Glomerular endothelial cell (primary cell): ENCODE measurements around the gene DCAF6. TPM values are rescaled to one million over a fixed set of nuclear protein-coding genes. Genes with fewer than 3 reads are reported as not detected.

ENCODE experiments used
- DNase-seq: peaks from one replicate; pipeline ENCODE4 v3.0.0-alpha.2; 2011; ENCODE audit warnings: low read depth, low spot score; ENCODE audit errors: extremely low read depth
- total RNA-seq: library from RNA; depleted of rRNA; stranded (reverse); fragments of >200 nt; gene quantifications from 2 replicates; pipeline ENCODE4 v1.2.3, GENCODE V29; 2015

The DCAF6 gene
- total RNA-seq, 1 donor from 2014 or later = 45.2 TPM

DNA sequence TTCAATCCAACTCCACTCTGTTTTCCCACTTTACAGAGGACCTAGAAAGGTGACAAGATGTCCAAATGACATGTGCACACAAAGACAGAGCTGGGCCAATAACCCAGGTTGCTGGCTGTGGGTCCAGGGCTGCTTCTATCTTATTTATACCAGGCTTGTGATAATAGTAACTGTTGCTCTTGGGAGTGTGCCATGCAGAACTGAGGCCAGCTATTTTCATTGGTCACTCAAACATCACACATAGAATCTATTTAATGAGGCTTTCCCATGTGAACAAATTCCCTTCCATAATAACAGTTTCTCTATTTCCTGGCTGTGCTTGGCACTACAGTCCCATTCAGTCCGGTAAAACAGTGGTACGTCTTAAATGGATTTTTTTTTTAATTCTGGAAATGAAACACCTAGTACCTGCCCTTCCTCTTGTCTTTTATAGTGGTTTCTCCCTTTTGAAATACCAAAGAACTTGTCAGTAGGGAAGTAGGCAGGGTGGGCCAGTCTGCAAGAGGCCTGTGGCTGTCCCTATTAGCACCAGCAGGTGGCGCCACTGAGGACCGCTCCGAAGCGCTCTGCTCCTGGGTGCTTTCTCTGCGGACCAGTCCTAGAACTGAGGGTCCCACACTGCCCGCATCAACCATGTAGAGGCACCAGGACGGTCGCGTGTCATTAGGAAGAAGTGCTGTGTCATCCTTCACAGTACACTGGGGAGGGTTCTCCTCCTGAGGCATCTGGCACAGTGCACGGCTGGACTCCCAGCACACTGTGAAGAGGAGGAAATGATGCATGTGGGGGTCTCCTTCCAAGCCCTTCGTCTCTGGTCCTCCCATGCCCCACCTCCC lies 148.1 kb downstream of the DCAF6 start:
- DNase-seq = no peak

DNA sequence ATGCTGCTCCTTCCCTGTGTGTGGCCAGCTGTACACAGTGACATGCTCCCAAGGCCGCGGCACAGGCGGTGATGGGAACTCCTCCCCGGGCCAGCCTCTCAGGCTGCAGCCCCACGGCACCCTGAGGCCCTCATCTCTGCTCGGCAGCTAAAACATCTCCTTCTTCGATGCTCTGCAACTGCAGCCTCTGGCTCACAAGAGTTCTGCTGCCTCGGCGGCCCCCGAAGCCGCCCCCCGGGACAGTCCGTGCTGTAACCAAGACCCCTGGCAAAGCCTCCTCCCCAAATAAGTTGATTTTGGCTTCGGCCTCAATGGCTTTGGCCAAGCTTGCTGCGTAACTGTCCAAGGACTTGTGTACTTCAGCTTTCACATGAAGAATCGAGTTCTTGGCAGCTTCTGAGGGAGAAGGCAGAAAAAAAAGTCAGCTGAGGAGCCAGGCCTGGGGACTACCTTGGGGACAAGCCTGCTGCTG lies 149.0 kb downstream of the DCAF6 start:
- DNase-seq = no peak

DNA sequence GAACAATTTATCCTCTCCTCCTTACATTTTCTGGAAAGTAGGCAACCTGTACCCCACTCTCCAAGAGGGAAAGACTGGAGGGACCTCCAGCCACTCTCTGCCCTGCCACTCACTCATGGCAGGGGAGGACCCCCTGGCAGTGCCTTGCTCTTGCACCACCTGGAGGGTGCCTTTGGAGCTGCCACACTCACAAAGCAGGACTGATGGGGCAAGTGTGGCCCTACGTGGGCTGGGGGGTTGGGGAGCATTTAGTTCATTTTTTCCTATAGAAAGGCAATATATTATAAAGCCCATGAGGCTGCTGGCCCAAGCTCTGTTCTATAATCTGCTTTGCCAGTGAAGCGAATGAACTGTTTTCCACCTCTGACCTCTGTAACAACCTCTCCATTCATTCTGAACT lies 150.0 kb downstream of the DCAF6 start:
- no peak for DNase-seq

DNA sequence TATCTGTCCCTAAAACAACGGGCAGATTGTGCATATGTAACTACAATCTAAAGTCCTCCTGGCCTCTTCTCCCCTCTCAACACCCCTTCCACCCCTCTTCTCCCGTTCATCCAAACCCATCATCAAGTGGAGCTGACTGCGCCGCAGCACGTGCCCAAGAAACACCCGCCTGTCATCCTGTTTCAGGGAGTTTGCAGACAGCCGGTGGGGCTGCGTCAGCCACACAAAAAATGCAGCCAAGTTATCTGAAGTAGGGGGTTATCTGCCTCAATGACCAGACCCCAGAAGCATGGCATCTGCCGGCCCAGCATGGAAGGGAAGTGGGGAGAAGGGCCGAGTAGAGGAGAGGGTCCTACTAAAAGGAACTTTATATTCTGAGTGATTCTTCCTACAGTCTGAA lies 151.2 kb downstream of the DCAF6 start:
- no peak for DNase-seq

DNA sequence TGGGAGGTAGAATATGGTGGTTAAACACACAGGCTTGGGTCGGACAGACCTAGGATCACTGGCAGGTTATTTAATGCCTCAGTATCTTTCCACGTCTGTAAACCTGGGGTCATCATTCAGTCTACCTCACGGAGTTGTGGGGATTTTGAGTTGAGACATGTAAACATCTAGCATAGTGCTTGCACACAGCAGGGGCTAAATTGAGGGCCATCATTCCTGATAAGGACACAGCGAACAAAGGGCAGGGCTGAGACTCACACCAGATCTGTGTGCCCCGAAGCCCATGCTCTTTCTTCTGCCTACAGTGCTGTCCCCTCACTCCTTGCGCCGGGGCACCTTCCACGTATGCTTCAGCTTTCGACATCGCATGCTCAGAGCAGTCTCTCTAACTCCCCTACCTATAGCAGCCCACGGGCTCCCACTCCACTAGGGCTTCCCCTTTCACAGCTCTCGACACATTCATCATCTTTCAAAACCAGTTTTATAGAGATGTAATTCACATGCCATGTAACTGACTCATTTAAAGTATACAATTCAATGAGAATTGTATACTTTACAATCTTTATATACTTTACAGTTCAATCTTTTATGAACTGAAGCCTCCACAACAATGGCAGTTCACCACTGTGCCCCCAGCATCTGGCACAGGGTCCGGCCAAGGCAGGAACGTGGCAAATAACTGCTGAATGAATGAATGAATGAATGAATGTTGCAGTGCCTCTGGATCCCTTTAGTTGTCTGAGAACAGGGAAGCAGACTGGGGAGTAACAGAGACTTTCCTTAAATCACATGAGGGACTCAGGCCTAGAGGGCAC lies 152.2 kb downstream of the DCAF6 start:
- no peak for DNase-seq

DNA sequence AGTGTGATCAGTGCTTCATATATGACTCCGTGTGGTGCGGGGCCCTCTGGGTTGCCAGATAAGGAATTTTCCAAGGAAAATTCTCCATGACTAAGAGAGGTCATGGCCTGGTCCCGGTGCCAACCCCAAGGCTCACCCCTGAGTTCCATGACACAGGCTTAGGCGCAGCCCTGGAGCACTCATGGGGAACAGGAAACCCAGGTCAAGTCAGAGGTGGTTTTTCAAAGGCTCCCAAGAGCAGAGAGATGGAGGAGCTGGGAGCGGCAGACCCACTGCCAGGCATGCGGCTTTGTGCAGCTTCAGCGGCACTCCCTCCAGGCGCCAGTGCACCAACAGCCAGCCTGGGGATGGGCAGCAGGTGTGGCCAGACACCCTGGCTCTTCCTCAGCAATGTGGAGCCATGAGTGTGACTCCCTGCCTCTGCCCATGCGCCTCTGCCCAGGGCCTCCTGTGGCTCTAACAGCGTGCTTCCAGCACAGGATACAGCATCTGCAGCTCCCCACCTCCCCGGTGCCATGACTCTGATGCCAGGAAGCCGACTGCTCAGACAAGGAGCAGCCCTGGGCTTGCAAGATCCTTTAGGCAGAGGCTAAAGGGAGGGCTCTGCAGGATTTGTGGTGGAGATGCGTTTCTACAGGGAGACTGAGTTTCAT lies 153.0 kb downstream of the DCAF6 start:
- DNase-seq = no peak

DNA sequence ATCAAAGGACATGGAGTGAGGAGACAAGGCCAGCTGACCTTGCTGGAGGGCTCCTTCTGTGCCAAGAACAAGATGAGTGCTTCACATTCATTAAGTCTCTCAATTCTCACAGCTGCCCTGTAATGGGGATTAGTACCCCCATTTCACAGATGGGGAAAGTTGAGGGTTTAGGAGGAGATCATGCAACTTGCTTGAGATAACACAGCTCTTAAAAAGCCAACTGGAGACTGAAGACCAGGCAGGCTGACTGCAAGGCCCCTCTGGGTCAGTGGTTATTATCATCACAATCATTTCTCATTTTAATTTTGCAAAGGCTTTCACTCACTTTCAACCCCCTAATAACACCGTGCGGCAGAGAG lies 153.5 kb downstream of the DCAF6 start:
- DNase-seq = no peak

DNA sequence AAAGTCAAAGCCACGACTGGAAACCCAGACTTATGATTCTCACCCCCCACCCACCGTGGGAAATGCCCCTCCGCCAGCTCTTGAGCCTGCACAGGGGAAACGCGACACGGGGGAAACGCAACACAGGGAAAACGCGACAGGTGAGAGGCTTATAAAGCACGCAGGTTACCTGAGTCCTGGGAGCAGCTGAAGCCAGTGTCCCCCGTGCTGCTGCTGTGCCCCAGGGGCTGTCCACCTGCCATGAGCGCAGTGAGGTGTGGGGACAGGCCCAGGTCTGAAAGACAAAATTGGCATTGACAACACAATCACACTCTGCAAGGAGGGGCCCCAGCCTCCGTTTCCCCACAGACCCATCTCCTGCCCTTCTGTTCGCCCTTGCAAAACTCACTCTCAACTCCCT lies 153.9 kb downstream of the DCAF6 start:
- no peak for DNase-seq

DNA sequence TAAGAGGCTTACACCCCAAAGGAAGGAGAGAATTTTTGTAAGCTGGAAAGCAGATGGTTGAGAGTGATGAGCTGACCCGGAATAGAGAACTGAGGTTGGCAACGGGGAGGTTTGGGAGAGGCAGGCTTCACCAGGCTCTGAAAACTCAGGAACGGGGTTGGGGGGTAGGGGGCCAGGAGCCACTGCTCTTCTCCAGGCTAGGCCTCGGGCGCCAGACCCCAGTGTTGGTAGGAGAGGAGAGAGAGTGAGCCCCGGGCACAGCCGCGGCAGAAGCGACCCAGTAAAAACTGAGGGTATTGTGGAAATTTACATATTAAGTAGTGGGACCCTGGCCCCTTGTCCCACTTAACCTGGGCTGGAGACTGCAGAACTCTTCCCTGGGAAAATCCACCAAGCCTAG lies 154.6 kb downstream of the DCAF6 start:
- DNase-seq = no peak

DNA sequence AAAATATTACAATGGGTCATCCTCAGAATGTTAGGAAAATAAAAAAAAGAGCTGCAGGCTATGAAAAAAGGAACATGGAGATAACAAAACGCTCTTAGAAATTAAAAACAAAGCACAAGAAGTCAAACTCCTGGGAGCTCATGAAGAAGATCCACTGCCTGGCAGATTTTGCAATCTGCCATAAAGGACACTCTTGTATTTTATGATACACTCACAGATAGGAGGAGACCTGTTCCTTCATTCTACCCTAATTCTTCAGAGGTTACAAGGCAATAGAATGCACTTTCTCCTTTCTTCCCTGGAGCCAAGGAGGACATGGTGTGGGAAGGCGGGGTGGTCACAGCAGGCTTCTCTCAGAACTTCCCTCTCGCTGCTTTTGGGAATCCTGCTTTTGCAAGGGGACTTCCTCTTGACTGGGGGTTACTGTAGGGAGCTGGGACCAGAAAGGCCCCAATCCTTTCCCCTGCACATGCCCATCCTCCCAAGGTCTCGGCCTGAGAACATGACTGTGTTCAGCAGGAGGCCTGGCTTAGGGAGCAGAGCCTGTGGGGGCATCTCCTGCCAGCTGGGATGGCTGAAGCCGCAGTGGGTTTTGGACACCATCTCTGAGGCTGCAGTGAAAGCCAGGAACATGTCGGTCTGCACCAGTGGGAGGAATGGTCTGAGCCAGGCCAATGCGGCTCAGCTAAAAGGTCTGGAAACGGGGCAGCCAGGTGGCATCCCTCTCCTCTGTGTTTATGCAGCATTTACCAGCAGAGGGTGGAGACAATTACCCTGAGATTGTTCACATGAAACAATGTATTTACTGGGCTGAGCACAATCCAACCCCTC lies 155.5 kb downstream of the DCAF6 start:
- no peak for DNase-seq

DNA sequence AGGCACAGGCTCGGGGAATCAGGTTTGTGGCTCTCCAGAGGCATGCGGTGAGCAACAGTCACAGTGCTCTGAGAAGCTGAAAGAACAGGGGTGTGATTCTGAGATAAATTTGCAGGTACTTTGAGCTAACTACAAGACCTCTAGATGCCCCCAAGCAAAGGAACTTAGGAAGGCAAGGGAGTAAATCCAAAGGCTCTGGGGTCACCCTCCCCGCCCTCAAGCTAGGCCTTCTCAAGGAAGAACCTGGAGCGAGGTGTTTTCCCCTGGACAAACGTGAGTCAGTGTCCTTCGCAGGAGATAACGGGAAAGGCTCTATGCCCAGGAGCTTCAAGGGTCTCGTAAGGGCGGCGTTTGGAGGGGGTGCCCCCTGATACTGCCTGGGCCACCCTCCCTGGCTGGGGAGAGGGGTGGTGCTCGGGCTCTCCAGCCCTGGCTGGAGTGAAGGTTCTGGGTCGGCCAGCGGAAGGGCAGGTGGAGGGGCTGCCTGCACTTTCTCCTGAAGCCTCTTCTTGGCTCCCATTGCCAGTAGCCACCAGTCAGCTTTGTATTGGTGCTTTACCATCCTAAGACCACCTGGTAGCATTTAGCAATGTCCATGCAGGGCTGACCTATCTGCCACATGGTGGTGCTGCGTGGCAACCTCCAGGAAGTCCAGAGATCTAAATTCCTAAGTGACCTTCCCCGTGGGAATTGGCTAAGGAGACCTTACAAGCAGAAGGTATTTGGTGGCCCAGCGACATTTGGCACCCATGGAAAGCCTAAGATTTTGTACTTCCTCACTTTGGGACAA lies 156.3 kb downstream of the DCAF6 start:
- DNase-seq = no peak

DNA sequence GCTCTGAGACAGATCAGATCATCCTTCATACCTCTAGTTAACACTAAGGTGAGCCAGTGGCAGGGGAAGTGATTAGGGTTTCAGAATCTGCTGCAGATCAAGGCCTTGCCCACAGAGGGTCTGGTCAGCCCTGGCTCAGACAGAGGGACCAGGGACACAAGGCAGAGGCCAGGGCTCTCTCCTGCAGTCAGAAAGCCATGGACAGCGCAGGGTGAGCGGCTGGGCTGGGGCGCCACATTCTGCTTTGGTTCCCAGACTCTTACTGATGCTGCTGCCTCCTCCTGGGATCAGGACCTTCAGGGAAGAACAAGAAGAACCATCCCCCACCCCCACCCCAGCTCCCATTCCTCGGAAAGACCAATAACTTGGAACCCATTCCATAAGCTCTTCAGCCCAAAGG lies 157.1 kb downstream of the DCAF6 start:
- no peak for DNase-seq

DNA sequence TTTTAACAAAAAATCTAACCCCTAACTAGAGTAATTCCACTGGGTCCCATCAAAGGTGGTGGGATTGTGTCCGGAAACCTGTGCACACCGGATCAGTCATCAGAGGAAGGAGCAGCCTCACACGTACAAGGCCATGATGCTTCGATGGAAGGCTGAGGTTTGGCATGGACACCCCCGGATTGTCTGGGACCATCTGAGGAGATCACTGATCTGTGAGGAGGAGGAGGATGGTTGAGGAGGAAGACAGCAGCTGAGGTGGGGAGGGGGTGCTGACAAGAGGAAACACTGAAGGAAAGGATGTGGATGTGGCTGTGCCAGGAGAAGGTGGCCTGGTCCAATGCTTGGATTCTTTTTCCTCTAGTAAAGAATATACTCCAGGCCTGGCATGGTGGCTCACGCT lies 159.0 kb downstream of the DCAF6 start:
- no peak for DNase-seq

DNA sequence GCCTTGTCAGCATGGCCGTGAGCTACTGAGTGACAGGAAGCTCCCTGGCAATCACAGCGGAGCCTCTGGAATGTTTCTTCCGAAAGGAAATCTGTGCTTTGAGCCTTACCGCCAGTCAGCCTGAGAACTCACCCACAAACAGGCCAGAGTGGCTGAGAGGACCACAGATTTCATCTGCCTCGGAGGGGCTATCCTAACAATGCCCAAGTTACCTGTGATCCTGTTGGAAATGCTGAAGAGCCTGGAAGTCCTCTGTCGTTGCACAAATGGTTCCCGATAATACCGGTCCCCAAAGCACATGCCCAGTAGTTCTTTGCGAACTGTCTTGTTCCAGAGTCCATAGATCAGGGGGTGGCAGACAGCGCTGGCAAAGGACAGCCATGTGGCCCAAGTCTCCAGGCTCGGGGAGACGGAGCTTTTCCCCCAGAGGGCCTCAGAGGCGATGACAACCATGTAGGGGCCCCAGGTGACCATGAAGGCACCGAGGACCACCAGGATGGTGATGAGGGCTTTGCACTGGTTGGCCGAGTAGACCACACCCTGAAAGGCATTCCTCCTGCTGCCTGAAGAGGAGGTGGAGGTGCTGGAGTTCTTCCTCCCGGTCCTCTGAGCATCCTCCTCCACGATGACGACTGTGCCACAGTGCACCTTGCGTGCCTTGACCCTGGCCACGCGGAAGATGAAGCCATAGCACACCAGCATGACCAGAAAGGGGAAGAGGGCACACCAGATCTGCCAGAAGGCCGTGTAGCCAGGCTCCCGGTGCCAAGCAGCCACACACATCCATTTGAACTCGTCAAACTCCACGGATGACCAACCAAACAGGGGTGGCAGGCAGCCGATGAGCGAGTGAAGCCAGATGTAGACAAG lies 160.0 kb downstream of the DCAF6 start:
- DNase-seq = no peak

DNA sequence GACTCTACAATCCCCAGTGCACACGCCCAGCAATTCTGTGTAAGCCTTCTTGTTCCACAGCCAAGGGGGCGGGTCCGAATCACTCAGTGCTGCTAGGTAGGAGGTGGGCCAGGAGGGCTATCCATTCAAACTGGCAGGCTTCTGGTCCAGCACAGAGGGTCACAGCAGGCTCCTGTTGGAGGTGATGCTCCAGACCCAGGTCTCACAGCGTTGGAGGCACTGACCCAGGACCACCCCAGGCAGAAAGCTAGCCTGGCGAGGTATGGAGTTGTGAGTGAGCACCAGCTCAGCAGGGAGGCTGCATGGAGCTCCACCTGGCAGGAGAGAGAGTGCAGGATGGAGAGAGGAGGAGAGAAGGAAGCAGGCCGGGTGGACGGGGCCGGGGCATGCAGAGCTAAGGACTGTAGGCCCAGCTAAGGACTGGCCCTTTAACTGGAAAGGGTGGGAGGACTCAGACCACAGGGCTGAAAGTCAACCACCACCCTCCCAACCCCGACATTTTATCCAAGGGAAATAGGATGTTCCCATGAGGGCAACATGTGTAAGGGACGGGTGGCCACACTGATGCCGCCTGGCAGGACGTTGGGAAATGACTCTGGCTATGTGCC lies 161.5 kb downstream of the DCAF6 start:
- DNase-seq = no peak

DNA sequence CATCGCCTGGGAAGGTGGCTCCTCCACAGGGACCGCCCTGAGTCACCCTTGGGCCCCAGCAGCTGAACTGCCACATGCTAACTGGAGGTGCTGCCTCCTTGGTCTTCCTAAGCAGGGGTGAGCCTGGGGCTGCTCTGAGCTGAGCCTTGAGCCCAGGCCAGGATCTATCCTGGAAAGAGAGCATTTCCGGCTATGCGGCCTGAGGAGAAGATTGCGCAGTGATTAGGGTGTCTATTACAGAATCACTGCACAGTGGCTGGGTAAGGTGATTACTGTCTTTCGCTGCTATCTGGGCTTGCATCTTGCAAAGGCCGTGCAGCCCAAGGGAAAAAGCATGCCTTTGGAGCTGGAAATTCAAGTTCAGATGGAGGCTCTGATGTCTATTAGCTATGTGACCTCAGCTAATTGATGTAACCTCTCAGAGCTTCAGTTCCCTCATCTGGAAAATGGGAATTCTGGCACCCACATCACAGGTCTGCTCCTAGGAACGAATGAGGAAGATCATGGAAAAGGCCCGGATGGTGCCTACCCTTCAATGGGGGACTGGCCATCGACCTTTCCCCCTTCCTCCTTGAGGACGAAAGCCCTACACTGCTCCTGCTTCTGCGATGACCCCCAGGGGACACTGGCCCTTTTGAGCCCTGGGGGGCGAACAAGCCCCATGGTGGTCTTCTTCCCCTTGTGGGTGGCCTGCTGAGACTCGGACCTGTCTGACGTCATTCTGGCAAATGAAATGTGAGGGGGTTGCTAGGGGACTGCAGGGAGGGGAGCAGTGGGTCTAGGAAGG lies 162.2 kb downstream of the DCAF6 start:
- no peak for DNase-seq

DNA sequence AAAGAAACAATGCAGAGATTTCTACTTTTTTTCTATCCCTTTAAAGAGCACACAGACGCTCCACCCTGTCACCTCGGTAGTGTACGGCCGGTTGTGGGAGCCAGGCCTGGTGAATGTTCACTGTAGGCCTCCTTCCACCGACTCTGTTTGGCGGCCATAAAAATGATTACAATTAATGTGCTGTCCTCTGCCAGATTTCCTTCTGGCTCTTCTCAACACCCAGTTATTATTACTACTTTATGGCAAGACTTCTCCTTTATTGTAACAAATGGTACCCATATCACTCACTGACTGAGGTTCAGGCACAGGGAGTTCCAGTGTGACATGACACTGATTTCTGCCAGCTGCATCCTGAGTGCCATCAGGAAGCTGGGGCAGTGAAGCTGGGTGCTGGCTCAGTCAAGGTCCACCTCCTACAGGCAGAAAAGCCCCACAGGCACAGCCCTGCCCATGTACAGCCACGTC lies 162.9 kb downstream of the DCAF6 start:
- no peak for DNase-seq
